NCI-H1048 (cell line): ENCODE measurements around the gene FBXL4.
"Not testable (repeated sequence)": the region's sequence is repeated elsewhere in the genome, so short reads cannot be mapped to it uniquely, and the experiment has no call there.

ENCODE experiments used
- DNase-seq: peaks from one replicate; lab custom pipeline; 2025; lab: John Stamatoyannopoulos, UW

The FBXL4 gene

DNA sequence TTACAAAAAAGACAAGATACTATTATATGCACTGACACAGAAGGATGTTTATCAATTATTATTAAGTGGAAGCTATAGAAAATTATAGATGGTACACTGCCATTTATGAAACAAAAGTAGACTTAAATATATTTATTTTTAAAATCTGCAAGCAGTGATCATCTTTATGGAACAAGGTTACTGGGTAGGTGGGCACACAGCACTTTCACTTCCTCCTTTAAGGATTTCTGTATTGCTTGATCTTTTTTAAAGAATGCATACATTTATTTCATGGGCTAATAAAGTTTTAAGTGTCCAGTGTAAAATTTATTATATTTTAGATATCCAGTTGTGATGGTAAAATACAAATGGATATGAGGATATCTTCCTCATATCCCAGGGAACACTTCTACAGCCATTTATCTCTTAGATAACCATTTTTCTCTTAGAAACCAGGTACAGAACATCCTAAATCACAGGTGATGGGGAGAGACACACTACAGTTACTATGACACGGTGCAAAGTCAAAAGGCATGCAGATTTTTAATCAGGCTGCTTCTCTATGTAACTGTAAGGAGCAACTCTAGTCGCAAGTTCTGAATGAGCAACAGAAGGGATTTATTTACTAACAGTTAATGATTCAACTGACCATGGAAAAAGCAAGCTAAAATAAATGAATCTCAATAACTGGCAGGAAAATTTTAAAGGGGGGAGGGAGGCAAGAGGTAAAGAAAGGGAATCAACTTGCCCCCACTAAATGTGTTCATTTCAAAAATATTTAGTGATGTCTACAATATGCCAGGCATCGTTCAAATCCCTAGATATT is 2.2 kb downstream of the FBXL4 start:
- no peak for DNase-seq

DNA sequence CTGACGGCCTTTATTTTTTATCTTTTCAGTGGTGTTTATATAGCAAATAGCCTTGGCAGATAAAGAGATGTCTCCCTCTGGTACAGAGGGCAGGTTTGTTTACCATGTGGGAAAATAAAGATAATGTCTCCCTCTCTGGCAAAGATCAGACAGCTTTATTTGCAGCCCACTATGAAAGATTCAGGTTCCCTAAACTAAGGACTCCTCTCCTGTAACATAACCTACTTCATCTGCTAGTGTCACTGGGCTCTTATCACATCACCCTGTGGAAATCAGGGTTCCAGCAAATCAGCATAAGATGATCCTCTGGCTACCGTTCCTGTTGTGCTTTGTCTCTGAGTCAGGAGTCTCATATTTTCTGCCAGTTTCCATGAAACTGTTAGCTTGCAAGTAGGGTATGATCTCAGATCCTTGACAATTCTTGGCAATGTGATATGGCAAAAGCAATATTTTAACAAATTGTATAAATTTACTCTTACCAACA is 3.1 kb downstream of the FBXL4 start:
- DNase-seq, result no peak

GRCh38 chr6:98944168-98944567 is 3.6 kb downstream of the FBXL4 start:
- no peak for DNase-seq

- no peak for DNase-seq
These were observed 5.4 kb downstream of the FBXL4 start for GRCh38 chr6:98942263-98942803.

DNA sequence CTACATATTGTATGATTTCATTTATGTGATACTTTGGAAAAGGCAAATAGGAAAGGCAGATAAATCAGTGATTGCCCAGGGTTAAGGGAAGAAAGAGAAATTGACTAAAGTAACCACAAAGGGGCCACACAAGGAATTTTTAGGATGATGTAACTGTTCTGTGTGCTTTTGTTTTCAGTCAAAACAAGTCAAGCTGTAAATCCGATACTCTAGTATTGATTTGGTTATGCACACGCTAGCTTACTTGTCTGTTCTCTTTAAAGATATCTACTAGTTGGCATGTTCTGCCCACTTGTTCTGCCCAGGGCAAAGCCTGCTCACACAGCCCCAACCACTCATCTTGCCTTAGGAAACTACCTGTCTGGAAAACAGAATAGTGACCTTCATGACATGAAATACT is 6.4 kb downstream of the FBXL4 start:
- DNase-seq, result no peak

- DNase-seq, result no peak
These were observed 10.4 kb downstream of the FBXL4 start for GRCh38 chr6:98937351-98937750.

GRCh38 chr6:98932381-98932780 is 15.4 kb downstream of the FBXL4 start:
- DNase-seq, result no peak

DNA sequence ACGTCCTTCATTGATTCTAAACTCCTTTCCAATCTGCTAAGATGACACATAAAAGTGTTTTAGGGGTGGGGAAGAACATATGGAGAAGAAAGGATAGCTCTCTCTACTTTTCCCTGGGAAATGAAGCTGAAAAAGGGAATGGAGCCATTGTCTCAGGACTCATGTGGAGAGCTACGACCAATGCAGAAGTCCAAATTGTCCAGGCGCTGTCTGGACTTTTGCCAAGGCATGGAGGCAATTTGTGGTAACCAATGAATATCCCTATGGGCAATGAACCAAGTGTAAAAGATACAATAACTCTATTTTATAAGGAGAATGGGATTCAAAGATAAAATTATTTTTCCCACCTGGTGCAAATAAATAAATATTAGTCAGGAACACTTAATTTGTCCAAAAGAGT is 16.1 kb downstream of the FBXL4 start:
- DNase-seq, result no peak

GRCh38 chr6:98929498-98930060 is 18.2 kb downstream of the FBXL4 start:
- no peak for DNase-seq

DNA sequence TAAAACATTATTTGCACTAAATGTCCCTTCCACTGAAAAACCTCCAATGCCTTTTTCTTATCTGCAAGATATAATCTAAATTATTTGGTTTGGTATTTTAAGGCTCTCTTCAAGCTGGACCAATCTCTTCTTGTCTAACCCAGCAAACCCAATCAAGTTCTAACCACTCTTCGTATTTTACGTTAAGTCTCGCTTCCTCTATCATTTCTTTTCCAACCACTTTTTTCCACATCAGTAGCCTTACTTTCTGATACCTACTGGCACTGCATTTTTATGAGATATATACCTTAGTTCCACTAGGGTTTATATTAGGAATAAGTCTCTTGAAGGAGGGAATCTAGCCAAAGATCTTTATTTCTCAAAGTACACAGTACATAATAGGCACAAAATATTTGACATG is 19.1 kb downstream of the FBXL4 start:
- no peak for DNase-seq

- no peak for DNase-seq
These were observed 20.2 kb downstream of the FBXL4 start for GRCh38 chr6:98927534-98927933.

GRCh38 chr6:98925831-98926230 is 21.9 kb downstream of the FBXL4 start:
- DNase-seq, result no peak

- DNase-seq, result no peak
These were observed 23.1 kb downstream of the FBXL4 start for GRCh38 chr6:98924647-98925046.

- no peak for DNase-seq
These were observed 26.8 kb downstream of the FBXL4 start for GRCh38 chr6:98920904-98921431.

- DNase-seq, result not testable (repeated sequence)
These were observed 36.8 kb downstream of the FBXL4 start for GRCh38 chr6:98910946-98911345.

DNA sequence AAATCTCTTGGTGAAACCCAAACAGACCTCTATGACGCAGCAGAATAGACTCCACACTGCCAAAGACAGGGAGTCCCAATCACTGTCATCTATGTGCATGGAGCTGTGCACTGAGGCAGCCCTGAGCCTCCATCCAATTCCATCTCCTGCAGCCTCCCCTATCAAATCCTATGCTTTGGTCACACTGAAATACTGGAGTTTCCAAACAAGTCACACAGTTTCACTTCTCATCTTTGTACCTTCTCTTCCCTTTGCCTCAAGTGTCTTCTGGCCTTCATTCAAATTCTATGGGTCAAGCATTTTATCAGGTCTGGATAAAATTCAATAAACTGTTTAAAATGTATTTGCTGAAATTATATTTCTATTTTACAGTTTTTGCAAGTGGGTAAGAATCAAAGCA is 38.5 kb downstream of the FBXL4 start:
- no peak for DNase-seq

- DNase-seq, result not testable (repeated sequence)
These were observed 41.4 kb downstream of the FBXL4 start for GRCh38 chr6:98906342-98906741.

- DNase-seq, result no peak
These were observed 42.0 kb downstream of the FBXL4 start for GRCh38 chr6:98905759-98906158.

- DNase-seq, result no peak
These were observed 43.6 kb downstream of the FBXL4 start for GRCh38 chr6:98904096-98904495.

DNA sequence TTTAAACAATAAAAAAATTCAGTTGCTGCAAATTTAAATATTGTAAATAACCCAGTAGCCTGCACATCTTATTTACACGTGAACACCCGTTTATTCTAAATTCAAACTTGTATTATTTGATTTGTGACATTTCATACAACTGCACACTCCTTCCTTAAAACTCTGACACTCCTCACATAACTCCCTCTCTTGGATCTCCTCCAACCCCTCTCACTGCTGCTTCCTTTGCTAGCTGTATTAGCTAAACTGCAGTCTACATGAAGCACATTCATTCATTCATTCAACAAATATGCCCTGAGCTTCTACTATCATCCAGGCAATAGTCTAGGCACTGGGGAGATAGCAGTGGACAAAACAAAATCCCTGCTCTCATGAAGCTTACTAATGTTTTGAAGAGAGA is 47.0 kb downstream of the FBXL4 start:
- no peak for DNase-seq

- no peak for DNase-seq
These were observed 52.9 kb downstream of the FBXL4 start for GRCh38 chr6:98894810-98895209.

DNA sequence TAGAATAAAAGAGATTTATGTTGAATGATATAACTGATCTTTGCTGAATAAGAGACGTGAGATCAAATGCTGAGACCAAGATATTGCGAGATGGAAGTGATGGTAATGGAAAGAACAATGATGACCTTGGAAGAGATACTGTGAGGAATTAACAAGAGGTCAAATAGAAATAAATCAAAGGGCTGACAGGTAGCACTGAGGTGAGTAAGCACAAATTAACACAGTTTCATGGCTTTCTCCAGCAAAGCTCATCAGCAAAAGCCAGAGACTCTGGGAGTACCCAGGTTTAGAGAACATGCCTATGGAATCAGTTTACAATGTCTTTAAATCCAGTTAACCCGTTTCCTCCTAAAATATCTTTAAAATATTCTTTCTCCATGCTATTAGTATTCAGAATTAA is 60.1 kb downstream of the FBXL4 start:
- DNase-seq, result no peak

DNA sequence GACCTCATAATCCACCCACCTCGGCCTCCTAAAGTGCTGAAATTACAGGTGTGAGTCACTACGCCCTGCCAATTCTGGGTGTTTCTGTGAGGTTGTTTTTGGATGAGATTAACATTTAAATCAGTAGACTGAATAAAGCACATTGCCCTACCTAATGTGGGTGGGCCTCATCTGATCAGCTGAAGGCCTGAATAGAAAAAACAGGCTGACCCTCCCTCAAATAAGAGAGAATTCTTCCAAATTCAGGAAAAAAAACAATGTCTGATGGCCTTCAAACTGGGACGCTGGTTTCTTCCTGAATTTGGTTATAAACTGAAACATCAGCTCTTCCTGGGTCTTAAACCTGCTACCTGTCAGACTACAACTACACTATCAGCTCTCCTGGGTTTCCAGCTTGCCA is 62.4 kb downstream of the FBXL4 start:
- no peak for DNase-seq
